Stimulated activated naive CD8-positive, alpha-beta T cell treated with anti-CD3 and anti-CD28 coated beads, Interleukin-15, Interleukin-2, amounts not matched to agents 100 U/mL and 50 U/mL, for 24 hours (primary cell): ENCODE measurements around the gene PRKN.
"Not testable (repeated sequence)": the region's sequence is repeated elsewhere in the genome, so short reads cannot be mapped to it uniquely, and the experiment has no call there.

Experiments
- ATAC-seq: fragments of 150-1000 bp; cut with Tn5 transposase; one replicate; pipeline ENCODE4 v1.10.0; 2021
- DNase-seq: peaks from one replicate; pipeline ENCODE4 v3.0.0; 2021

Gene PRKN

GRCh38 chr6:162710936-162711335 lies 16.6 kb downstream of the PRKN start:
- ATAC-seq (no peak), DNase-seq (no peak)

- DNase-seq, result no peak
- ATAC-seq, result no peak
These were observed 17.1 kb downstream of the PRKN start for GRCh38 chr6:162710419-162710818.

GRCh38 chr6:162709431-162709830 lies 18.1 kb downstream of the PRKN start:
- DNase-seq, result no peak
- ATAC-seq, result no peak

- ATAC-seq (no peak), DNase-seq (no peak)
These were observed 18.6 kb downstream of the PRKN start for GRCh38 chr6:162708971-162709370.

- ATAC-seq (no peak), DNase-seq (no peak)
These were observed 21.3 kb downstream of the PRKN start for GRCh38 chr6:162706232-162706631.

- no peak for DNase-seq
These were observed 21.8 kb downstream of the PRKN start for GRCh38 chr6:162705736-162706135.

GRCh38 chr6:162704001-162704400 lies 23.6 kb downstream of the PRKN start:
- no peak for ATAC-seq
- no peak for DNase-seq

More at GRCh38 chr6:162705736-162706135, 21.8 kb downstream of the PRKN start:
- ATAC-seq, result no peak

- ATAC-seq (no peak), DNase-seq (no peak)
These were observed 25.1 kb downstream of the PRKN start for GRCh38 chr6:162702446-162702845.

GRCh38 chr6:162701551-162701950 lies 26.0 kb downstream of the PRKN start:
- ATAC-seq (no peak), DNase-seq (no peak)

GRCh38 chr6:162700966-162701365 lies 26.6 kb downstream of the PRKN start:
- no peak for ATAC-seq

GRCh38 chr6:162699961-162700360 lies 27.6 kb downstream of the PRKN start:
- ATAC-seq, result no peak
- DNase-seq, result no peak

More at GRCh38 chr6:162700966-162701365, 26.6 kb downstream of the PRKN start:
- DNase-seq, result no peak

- DNase-seq (no peak), ATAC-seq (no peak)
These were observed 29.1 kb downstream of the PRKN start for GRCh38 chr6:162698440-162698839.

GRCh38 chr6:162697872-162698403 lies 29.6 kb downstream of the PRKN start:
- ATAC-seq (no peak), DNase-seq (no peak)

- ATAC-seq, result no peak
These were observed 37.4 kb downstream of the PRKN start for GRCh38 chr6:162690158-162690557.

GRCh38 chr6:162688751-162689345 lies 38.7 kb downstream of the PRKN start:
- DNase-seq (no peak), ATAC-seq (no peak)

More at GRCh38 chr6:162690158-162690557, 37.4 kb downstream of the PRKN start:
- no peak for DNase-seq

GRCh38 chr6:162685586-162685985 lies 42.0 kb downstream of the PRKN start:
- no peak for DNase-seq
- no peak for ATAC-seq

- no peak for DNase-seq
- ATAC-seq, result no peak
These were observed 42.6 kb downstream of the PRKN start for GRCh38 chr6:162684961-162685360.

GRCh38 chr6:162684052-162684451 lies 43.5 kb downstream of the PRKN start:
- no peak for DNase-seq
- no peak for ATAC-seq

GRCh38 chr6:162683135-162683534 lies 44.4 kb downstream of the PRKN start:
- ATAC-seq (no peak), DNase-seq (no peak)

GRCh38 chr6:162681447-162681846 lies 46.1 kb downstream of the PRKN start:
- ATAC-seq, result no peak

GRCh38 chr6:162680871-162681270 lies 46.7 kb downstream of the PRKN start:
- ATAC-seq (no peak), DNase-seq (no peak)

More at GRCh38 chr6:162681447-162681846, 46.1 kb downstream of the PRKN start:
- DNase-seq, result no peak

GRCh38 chr6:162680367-162680766 lies 47.2 kb downstream of the PRKN start:
- no peak for DNase-seq

GRCh38 chr6:162679681-162680080 lies 47.9 kb downstream of the PRKN start:
- DNase-seq, result no peak
- no peak for ATAC-seq

More at GRCh38 chr6:162680367-162680766, 47.2 kb downstream of the PRKN start:
- ATAC-seq, result no peak

- not testable (repeated sequence) for ATAC-seq, DNase-seq
These were observed 48.7 kb downstream of the PRKN start for GRCh38 chr6:162678896-162679295.
